Ascending aorta (tissue), 2 donors: ENCODE measurements around the gene VPS4A. TPM values are rescaled to one million over a fixed set of nuclear protein-coding genes. Genes with fewer than 3 reads are reported as not detected.

ENCODE experiments used
- DNase-seq, 2 donors: peaks; one replicate each; pipeline ENCODE4 v3.0.0-alpha.2; 2019; ENCODE audit warnings: low spot score in 2 of 2
- H3K27ac ChIP-seq, 2 donors: fragments of 200-600 bp; sonication (generic); one replicate each; pipeline ENCODE4 v1.5.1; 2016 to 2017; ENCODE audit warnings: mild to moderate bottlenecking in 1 of 2
- H3K27me3 ChIP-seq: fragments of 200-600 bp; sonication (generic); one replicate; pipeline ENCODE4 v1.5.1; 2017
- H3K36me3 ChIP-seq, 2 donors: fragments of 200-600 bp; sonication (generic); one replicate each; pipeline ENCODE4 v1.5.1; 2016
- H3K4me1 ChIP-seq, 2 donors: fragments of 200-600 bp; sonication (generic); one replicate each; pipeline ENCODE4 v1.5.1; 2016 to 2017; ENCODE audit warnings: mild to moderate bottlenecking in 1 of 2
- H3K4me3 ChIP-seq, 2 donors: fragments of 200-600 bp; sonication (generic); one replicate each; pipeline ENCODE4 v1.5.1; 2016 to 2017; ENCODE audit warnings: mild to moderate bottlenecking in 1 of 2
- H3K9me3 ChIP-seq, 2 donors: fragments of 200-600 bp; sonication (generic); one replicate each; pipeline ENCODE4 v1.5.1; 2016
- intact Hi-C: fragments of 100-400 bp; cut with DNase I; formaldehyde crosslinking; loops from one replicate; pipeline ENCODE4 v1.15.1; 2023
- total RNA-seq: library from RNA; depleted of rRNA; stranded (reverse); fragments of >200 nt; gene quantifications from one replicate; pipeline ENCODE4 v1.1.0, GENCODE V29; 2016
- TF ChIP-seq, protein P1 (sequence below), 3 experiments: fragments of 200-600 bp in 2 of 3; fragments of 450-650 bp in 1 of 3; sonication (generic) in 2 of 3; IDR thresholded peaks; one replicate each; pipeline ENCODE4 v1.5.1; 2016 to 2019; ENCODE audit warnings: antibody characterized with exemption in 3 of 3, mild to moderate bottlenecking in 1 of 3, moderate library complexity in 1 of 3

VPS4A gene
- total RNA-seq, 1 donor from 2014 or later, result 38.3 TPM

DNA sequence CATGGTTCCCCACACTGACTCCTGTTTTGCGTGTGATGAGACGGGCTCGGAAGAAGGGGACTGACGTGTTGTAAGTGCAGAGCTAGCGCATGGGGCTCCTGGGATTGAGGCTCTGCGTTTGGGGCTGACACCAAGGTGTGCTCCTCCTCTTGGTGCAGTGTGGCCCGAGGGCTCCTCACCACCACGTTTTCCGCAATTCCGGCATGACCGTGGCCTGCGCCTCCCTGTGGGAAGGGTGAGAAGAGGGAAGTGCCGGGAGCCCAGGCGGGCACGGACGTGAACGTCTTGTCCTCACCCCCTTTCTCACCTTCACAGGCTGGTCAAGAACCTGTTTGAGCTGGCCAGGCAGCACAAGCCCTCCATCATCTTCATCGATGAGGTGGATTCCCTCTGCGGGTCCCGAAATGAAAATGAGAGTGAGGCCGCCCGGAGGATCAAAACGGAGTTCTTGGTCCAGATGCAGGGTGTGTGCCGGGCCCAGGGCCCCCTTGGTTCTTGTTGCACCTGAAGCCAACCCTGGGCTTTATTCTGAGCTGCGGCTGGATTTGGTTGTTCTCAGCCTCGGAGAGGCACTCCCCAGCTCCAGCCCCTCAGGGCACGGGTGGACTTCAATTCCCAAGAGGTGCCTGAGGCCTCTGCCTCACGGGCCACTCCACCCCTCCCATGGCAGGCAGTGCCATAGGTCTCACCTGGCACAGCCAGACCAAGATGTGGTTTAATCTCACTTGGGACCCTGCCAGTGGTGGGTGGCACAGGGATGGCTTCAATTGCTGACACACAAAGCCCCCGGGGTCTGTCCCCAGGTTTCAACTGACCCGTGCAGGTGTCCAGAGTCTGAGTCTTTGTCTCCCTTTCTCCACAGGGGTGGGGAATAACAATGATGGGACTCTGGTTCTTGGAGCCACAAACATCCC, 8.9 kb downstream of the VPS4A start:
- Histone ChIP-seq H3K27me3 (no peaks in the 10 kb centered on the region), H3K4me1 (no peaks in the 10 kb centered on the region), H3K9me3 (no peaks in the 10 kb centered on the region), H3K27ac (no peak overlapping the region), H3K36me3 (peaks cover 89 to 96% of the 10 kb centered on the region in 2 donors), H3K4me3 (no peak overlapping the region)
- DNase-seq, result peak in 1 of 2 donors; percentile 59
- TF ChIP-seq, protein P1, sequence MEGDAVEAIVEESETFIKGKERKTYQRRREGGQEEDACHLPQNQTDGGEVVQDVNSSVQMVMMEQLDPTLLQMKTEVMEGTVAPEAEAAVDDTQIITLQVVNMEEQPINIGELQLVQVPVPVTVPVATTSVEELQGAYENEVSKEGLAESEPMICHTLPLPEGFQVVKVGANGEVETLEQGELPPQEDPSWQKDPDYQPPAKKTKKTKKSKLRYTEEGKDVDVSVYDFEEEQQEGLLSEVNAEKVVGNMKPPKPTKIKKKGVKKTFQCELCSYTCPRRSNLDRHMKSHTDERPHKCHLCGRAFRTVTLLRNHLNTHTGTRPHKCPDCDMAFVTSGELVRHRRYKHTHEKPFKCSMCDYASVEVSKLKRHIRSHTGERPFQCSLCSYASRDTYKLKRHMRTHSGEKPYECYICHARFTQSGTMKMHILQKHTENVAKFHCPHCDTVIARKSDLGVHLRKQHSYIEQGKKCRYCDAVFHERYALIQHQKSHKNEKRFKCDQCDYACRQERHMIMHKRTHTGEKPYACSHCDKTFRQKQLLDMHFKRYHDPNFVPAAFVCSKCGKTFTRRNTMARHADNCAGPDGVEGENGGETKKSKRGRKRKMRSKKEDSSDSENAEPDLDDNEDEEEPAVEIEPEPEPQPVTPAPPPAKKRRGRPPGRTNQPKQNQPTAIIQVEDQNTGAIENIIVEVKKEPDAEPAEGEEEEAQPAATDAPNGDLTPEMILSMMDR (IDR thresholded peaks at IDR 0.05), result no peak
- intact Hi-C loops, result loop anchor here (10.0 kb wide), 1 partner anchor 785 kb away; the partner anchor contains the start of gene ZFP90

DNA sequence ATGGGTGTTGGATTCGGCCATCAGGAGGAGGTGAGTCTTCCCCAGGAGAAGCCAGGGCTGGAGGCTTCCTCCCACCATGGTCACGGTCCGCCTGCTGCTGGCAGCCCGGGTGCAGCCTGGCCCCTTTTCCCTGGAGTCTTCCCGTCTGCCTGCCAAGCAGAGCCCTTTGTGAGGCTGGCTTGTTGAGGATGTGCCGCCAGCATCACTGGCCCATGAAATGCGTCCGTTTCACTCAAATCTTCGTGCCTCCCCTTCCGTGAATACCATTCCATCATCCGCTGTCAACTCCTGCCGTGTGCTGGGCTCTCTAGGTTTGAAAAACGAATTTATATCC, 9.6 kb downstream of the VPS4A start:
- no peaks in the 10 kb centered on the region for H3K9me3 ChIP-seq
- TF ChIP-seq, protein P1 (IDR thresholded peaks at IDR 0.05), result no peak
- no peak overlapping the region for H3K27ac ChIP-seq
- H3K4me3 ChIP-seq, result no peak overlapping the region
- intact Hi-C loops, result no loop called here
- peaks cover 87 to 98% of the 10 kb centered on the region in 2 donors for H3K36me3 ChIP-seq
- peak in 1 of 2 donors; percentile 53 for DNase-seq
- no peaks in the 10 kb centered on the region for H3K4me1 ChIP-seq
- H3K27me3 ChIP-seq, result no peaks in the 10 kb centered on the region

DNA sequence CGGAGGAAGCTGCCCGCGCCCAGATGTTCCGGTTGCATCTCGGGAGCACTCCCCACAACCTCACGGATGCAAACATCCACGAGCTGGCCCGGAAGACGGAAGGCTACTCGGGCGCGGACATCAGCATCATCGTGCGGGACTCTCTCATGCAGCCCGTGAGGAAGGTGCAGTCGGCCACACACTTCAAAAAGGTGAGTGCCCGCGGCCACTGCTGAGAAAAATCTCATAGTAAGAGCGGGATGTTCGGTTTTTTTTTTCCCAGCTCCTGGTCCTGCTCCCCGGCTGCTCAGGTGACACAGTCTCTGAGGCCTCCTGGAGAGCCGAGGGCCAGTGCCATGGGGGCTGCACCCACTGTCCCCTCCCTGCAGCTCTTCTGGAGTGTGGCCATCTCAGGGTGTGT, 9.9 kb downstream of the VPS4A start:
- peak in 1 of 2 donors; percentile 56 for DNase-seq

DNA sequence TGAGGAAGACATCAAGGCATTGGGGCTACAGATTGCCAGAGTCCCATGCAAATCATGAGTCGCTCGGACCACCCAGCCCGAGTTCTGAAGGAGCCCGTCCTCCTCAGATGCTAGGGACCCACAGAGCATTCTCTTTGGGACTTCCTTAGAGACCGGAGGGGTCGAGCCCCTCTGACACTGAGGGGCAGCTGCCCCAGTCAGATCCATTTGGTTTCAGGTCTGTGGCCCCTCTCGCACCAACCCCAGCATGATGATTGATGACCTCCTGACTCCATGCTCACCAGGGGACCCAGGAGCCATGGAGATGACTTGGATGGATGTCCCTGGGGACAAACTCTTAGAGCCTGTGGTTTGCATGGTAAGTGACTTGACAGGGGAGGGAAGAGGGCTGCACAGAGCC, 11.2 kb downstream of the VPS4A start:
- peak in 1 of 2 donors; percentile 39 for DNase-seq
- Histone ChIP-seq H3K27me3 (no peaks in the 10 kb centered on the region), H3K27ac (no peak overlapping the region), H3K4me1 (no peaks in the 10 kb centered on the region), H3K4me3 (no peak overlapping the region), H3K36me3 (peaks cover 71 to 83% of the 10 kb centered on the region in 2 donors), H3K9me3 (no peaks in the 10 kb centered on the region)
- intact Hi-C loops, result no loop called here
- TF ChIP-seq, protein P1 (IDR thresholded peaks at IDR 0.05), result no peak

More for the DNA sequence above, 9.9 kb downstream of the VPS4A start:
- no peak overlapping the region for H3K27ac ChIP-seq
- H3K36me3 ChIP-seq, result peaks cover 83 to 96% of the 10 kb centered on the region in 2 donors
- no peaks in the 10 kb centered on the region for H3K9me3 ChIP-seq
- H3K27me3 ChIP-seq, result no peaks in the 10 kb centered on the region
- H3K4me1 ChIP-seq, result no peaks in the 10 kb centered on the region
- TF ChIP-seq, protein P1 (IDR thresholded peaks at IDR 0.05), result no peak
- H3K4me3 ChIP-seq, result no peak overlapping the region
- intact Hi-C loops, result no loop called here

DNA sequence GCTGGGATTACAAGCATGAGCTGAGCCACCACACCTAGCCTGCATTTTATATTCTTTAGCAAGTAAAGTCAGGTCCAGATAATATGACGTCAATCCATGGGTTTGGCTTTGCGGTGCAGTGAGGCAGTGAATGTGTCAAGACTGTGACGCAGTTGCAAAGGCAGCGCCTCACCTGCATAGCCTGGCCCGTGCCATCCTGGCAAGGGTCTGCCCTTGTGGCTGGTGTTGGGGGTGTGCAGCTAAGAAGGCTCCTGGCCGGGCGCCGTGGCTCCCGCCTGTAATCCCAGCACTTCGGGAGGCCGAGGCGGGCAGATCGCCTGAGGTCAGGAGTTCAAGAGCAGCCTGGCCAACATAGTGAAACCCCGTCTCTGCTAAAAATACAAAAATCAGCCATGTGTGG, 12.3 kb downstream of the VPS4A start:
- TF ChIP-seq, protein P1 (IDR thresholded peaks at IDR 0.05), result no peak
- Histone ChIP-seq H3K4me3 (no peak overlapping the region), H3K27ac (no peak overlapping the region), H3K9me3 (no peaks in the 10 kb centered on the region), H3K27me3 (no peaks in the 10 kb centered on the region), H3K36me3 (peaks cover 61 to 73% of the 10 kb centered on the region in 2 donors), H3K4me1 (no peaks in the 10 kb centered on the region)
- peak in 1 of 2 donors; percentile 25 for DNase-seq
- intact Hi-C loops, result no loop called here
